SK-N-SH treated with all-trans-retinoic acid at 6 μM for 48 hours (cell line): ENCODE data around the gene KCNB1.

Source experiments
- ARNTL ChIP-seq: fragments of 450-650 bp; formaldehyde crosslinking; IDR thresholded peaks from 2 replicates; pipeline ENCODE4 v1.5.0; 2020; ENCODE audit warnings: low read depth, mild to moderate bottlenecking, moderate library complexity, borderline replicate concordance
- CREB5 ChIP-seq: fragments of 250-450 bp; sonication (Bioruptor Pico); IDR thresholded peaks from 2 replicates; pipeline ENCODE4 v1.5.1; 2020; ENCODE audit warnings: low read depth, mild to moderate bottlenecking, moderate library complexity
- CSRNP3 ChIP-seq: fragments of 250-450 bp; sonication (Bioruptor Pico); IDR thresholded peaks from 2 replicates; pipeline ENCODE4 v1.5.1; 2021; ENCODE audit warnings: mild to moderate bottlenecking, moderate library complexity
- GLIS3 ChIP-seq: fragments of 250-450 bp; sonication (Bioruptor Pico); IDR thresholded peaks from 2 replicates; pipeline ENCODE4 v1.5.0; 2020; ENCODE audit warnings: mild to moderate bottlenecking, moderate library complexity
- OSR1 ChIP-seq: fragments of 250-450 bp; sonication (Bioruptor Pico); IDR thresholded peaks from 2 replicates; pipeline ENCODE4 v1.8.0; 2022; ENCODE audit warnings: moderate library complexity, mild to moderate bottlenecking, inconsistent platforms
- PATZ1 ChIP-seq: fragments of 250-450 bp; sonication (Bioruptor Pico); IDR thresholded peaks from 2 replicates; pipeline ENCODE4 v1.8.0; 2020; ENCODE audit warnings: mild to moderate bottlenecking, moderate library complexity, borderline replicate concordance
- RARB ChIP-seq: fragments of 250-450 bp; sonication (Bioruptor Pico); IDR thresholded peaks from 2 replicates; pipeline ENCODE4 v1.8.0; 2021; ENCODE audit warnings: mild to moderate bottlenecking, moderate library complexity
- SNAI2 ChIP-seq: fragments of 250-450 bp; sonication (Bioruptor Pico); IDR thresholded peaks from 2 replicates; pipeline ENCODE4 v1.5.0; 2020; ENCODE audit warnings: mild to moderate bottlenecking, moderate library complexity
- TSHZ2 ChIP-seq: fragments of 250-450 bp; sonication (Bioruptor Pico); IDR thresholded peaks from 2 replicates; pipeline ENCODE4 v1.5.0; 2020; ENCODE audit warnings: mild to moderate bottlenecking, moderate library complexity
- ZC3H10 ChIP-seq: fragments of 250-450 bp; sonication (Bioruptor Pico); IDR thresholded peaks from 2 replicates; pipeline ENCODE4 v1.5.1; 2021; ENCODE audit warnings: mild to moderate bottlenecking, moderate library complexity
- ZFP30 ChIP-seq: fragments of 450-650 bp; formaldehyde crosslinking; IDR thresholded peaks from 2 replicates; pipeline ENCODE4 v1.5.0; 2022; ENCODE audit warnings: mild to moderate bottlenecking, moderate library complexity
- ZNF70 ChIP-seq: fragments of 450-650 bp; formaldehyde crosslinking; IDR thresholded peaks from 2 replicates; pipeline ENCODE4 v1.5.0; 2020; ENCODE audit warnings: mild to moderate bottlenecking, moderate library complexity

- no peak for TF ChIP-seq SNAI2 (CRISPR knock-in tag)
- TF ChIP-seq ARNTL: no peak
- no peak for TF ChIP-seq PATZ1 (CRISPR knock-in tag)
- TF ChIP-seq TSHZ2 (CRISPR knock-in tag): no peak
- no peak for TF ChIP-seq ZFP30
- TF ChIP-seq GLIS3 (CRISPR knock-in tag): no peak
- TF ChIP-seq ZNF70: peak; percentile 45; the same call in 1 of the 2 replicates
- no peak for TF ChIP-seq OSR1 (CRISPR knock-in tag)
- no peak for TF ChIP-seq CREB5 (CRISPR knock-in tag)
- TF ChIP-seq RARB: no peak
- TF ChIP-seq CSRNP3 (CRISPR knock-in tag): no peak
- TF ChIP-seq ZC3H10 (CRISPR knock-in tag): no peak
Measured at GRCh38 chr20:49427751-49428518, 54.5 kb downstream of the KCNB1 start.
